ENCODE results near the gene JAKMIP1. TPM values are rescaled to one million over a fixed set of nuclear protein-coding genes. Genes with fewer than 3 reads are reported as not detected.

The JAKMIP1 gene
- polyA plus RNA-seq, 1 experiment, result not detected

- DNase-seq (ENCODE audit: low read depth, low spot score), result no peak
- no peak overlapping the region for H3K4me3 ChIP-seq (ENCODE audit: low read depth, low read length)
- ChIA-PET CTCF (no interaction called here), POLR2A (no interaction called here)
- peaks cover 3% of the 10 kb centered on the region; the same call in 1 of the 2 replicates for H3K9me3 ChIP-seq (ENCODE audit: control insufficient read depth, insufficient read depth, low read length)
- no peak overlapping the region for H3K27ac ChIP-seq (ENCODE audit: low read depth, low read length)
- TF ChIP-seq CTCF (IDR thresholded peaks at IDR 0.05; ENCODE audit: low read depth, low read length), result no peak
- no peaks in the 10 kb centered on the region for H3K27me3 ChIP-seq (ENCODE audit: control insufficient read depth, insufficient read depth, low read length)
These were observed 164.6 kb downstream of the JAKMIP1 start for GRCh38 chr4:6035786-6036185.

GRCh38 chr4:6033381-6033780, 167.0 kb downstream of the JAKMIP1 start:
- peaks cover 3% of the 10 kb centered on the region; the same call in 1 of the 2 replicates for H3K9me3 ChIP-seq (ENCODE audit: control insufficient read depth, insufficient read depth, low read length)
- CTCF ChIA-PET, result no interaction called here
- POLR2A ChIA-PET, result no interaction called here
- no peak overlapping the region for H3K27ac ChIP-seq (ENCODE audit: low read depth, low read length)
- H3K27me3 ChIP-seq (ENCODE audit: control insufficient read depth, insufficient read depth, low read length), result no peaks in the 10 kb centered on the region
- no peak for TF ChIP-seq CTCF (IDR thresholded peaks at IDR 0.05; ENCODE audit: low read depth, low read length)
- DNase-seq (ENCODE audit: low read depth, low spot score), result no peak
- H3K4me3 ChIP-seq (ENCODE audit: low read depth, low read length), result no peak overlapping the region

- Histone ChIP-seq H3K4me3 (ENCODE audit: low read depth, low read length) (no peak overlapping the region), H3K9me3 (ENCODE audit: control insufficient read depth, insufficient read depth, low read length) (peaks cover 3% of the 10 kb centered on the region; the same call in 1 of the 2 replicates), H3K27ac (ENCODE audit: low read depth, low read length) (no peak overlapping the region), H3K27me3 (ENCODE audit: control insufficient read depth, insufficient read depth, low read length) (peaks cover 3% of the 10 kb centered on the region)
- no peak for TF ChIP-seq CTCF (IDR thresholded peaks at IDR 0.05; ENCODE audit: low read depth, low read length)
- CTCF ChIA-PET, result no interaction called here
- DNase-seq (ENCODE audit: low read depth, low spot score), result no peak
- POLR2A ChIA-PET, result no interaction called here
These were observed 167.8 kb downstream of the JAKMIP1 start for GRCh38 chr4:6032249-6033244.

- CTCF ChIA-PET, result no interaction called here
- H3K9me3 ChIP-seq (ENCODE audit: control insufficient read depth, insufficient read depth, low read length), result peaks cover 3% of the 10 kb centered on the region; the same call in 1 of the 2 replicates
- no peak overlapping the region for H3K4me3 ChIP-seq (ENCODE audit: low read depth, low read length)
- no peak overlapping the region for H3K27ac ChIP-seq (ENCODE audit: low read depth, low read length)
- peaks cover 3% of the 10 kb centered on the region for H3K27me3 ChIP-seq (ENCODE audit: control insufficient read depth, insufficient read depth, low read length)
- DNase-seq (ENCODE audit: low read depth, low spot score), result no peak
- no peak for TF ChIP-seq CTCF (IDR thresholded peaks at IDR 0.05; ENCODE audit: low read depth, low read length)
- POLR2A ChIA-PET, result no interaction called here
These were observed 168.5 kb downstream of the JAKMIP1 start for GRCh38 chr4:6031846-6032245.

- H3K27me3 ChIP-seq (ENCODE audit: control insufficient read depth, insufficient read depth, low read length), result peaks cover 3% of the 10 kb centered on the region
- ChIA-PET CTCF (no interaction called here), POLR2A (no interaction called here)
- no peak overlapping the region for H3K27ac ChIP-seq (ENCODE audit: low read depth, low read length)
- no peak for DNase-seq (ENCODE audit: low read depth, low spot score)
- no peak for TF ChIP-seq CTCF (IDR thresholded peaks at IDR 0.05; ENCODE audit: low read depth, low read length)
- peaks cover 1% of the 10 kb centered on the region; the same call in 1 of the 2 replicates for H3K9me3 ChIP-seq (ENCODE audit: control insufficient read depth, insufficient read depth, low read length)
- H3K4me3 ChIP-seq (ENCODE audit: low read depth, low read length), result no peak overlapping the region
These were observed 169.7 kb downstream of the JAKMIP1 start for GRCh38 chr4:6030679-6031078.

All from AG04450 (cell line).